ENCODE data around the gene SPNS2. TPM values are rescaled to one million over a fixed set of nuclear protein-coding genes. Genes with fewer than 3 reads are reported as not detected.

SPNS2 gene
- total RNA-seq, 1 donor from 2014 or later, result 67.0 TPM

GRCh38 chr17:4463818-4464476, 34.7 kb upstream of the SPNS2 start:
- no peaks in the 10 kb centered on the region for H3K4me1 ChIP-seq
- H3K4me3 ChIP-seq, result no peak overlapping the region
- H3K36me3 ChIP-seq, result no peaks in the 10 kb centered on the region
- no peak for TF ChIP-seq CTCF (IDR thresholded peaks at IDR 0.05)
- DNase-seq (no peak), ATAC-seq (peak; percentile 15)
- intact Hi-C loops (cut with DNase I), result no loop called here
- H3K27ac ChIP-seq, result no peak overlapping the region
- H3K27me3 ChIP-seq, result no peaks in the 10 kb centered on the region
- H3K9me3 ChIP-seq, result no peaks in the 10 kb centered on the region

- Histone ChIP-seq H3K4me3 (no peak overlapping the region), H3K27ac (no peak overlapping the region), H3K27me3 (no peaks in the 10 kb centered on the region), H3K9me3 (no peaks in the 10 kb centered on the region), H3K36me3 (no peaks in the 10 kb centered on the region), H3K4me1 (no peaks in the 10 kb centered on the region)
- no peak for TF ChIP-seq CTCF (IDR thresholded peaks at IDR 0.05)
- intact Hi-C loops (cut with DNase I), result no loop called here
- ATAC-seq, result no peak
- no peak for DNase-seq
Observed at GRCh38 chr17:4465786-4466185, 32.9 kb upstream of the SPNS2 start.

GRCh38 chr17:4467287-4467686, 31.4 kb upstream of the SPNS2 start:
- H3K9me3 ChIP-seq, result no peaks in the 10 kb centered on the region
- no peak overlapping the region for H3K27ac ChIP-seq
- DNase-seq (no peak), ATAC-seq (no peak)
- no peak overlapping the region for H3K4me3 ChIP-seq
- no peaks in the 10 kb centered on the region for H3K4me1 ChIP-seq
- no peak for TF ChIP-seq CTCF (IDR thresholded peaks at IDR 0.05)
- no peaks in the 10 kb centered on the region for H3K36me3 ChIP-seq
- intact Hi-C loops (cut with DNase I), result no loop called here
- no peaks in the 10 kb centered on the region for H3K27me3 ChIP-seq

- H3K27ac ChIP-seq, result no peak overlapping the region
- intact Hi-C loops (cut with DNase I), result no loop called here
- ATAC-seq, result no peak
- no peak for TF ChIP-seq CTCF (IDR thresholded peaks at IDR 0.05)
- no peaks in the 10 kb centered on the region for H3K9me3 ChIP-seq
- no peak overlapping the region for H3K4me3 ChIP-seq
- no peaks in the 10 kb centered on the region for H3K27me3 ChIP-seq
- DNase-seq, result no peak
- no peaks in the 10 kb centered on the region for H3K4me1 ChIP-seq
- no peaks in the 10 kb centered on the region for H3K36me3 ChIP-seq
Observed at GRCh38 chr17:4469552-4469951, 29.1 kb upstream of the SPNS2 start.

GRCh38 chr17:4472286-4472685, 26.4 kb upstream of the SPNS2 start:
- peaks cover 9% of the 10 kb centered on the region for H3K4me1 ChIP-seq
- no peaks in the 10 kb centered on the region for H3K27me3 ChIP-seq
- intact Hi-C loops (cut with DNase I), result no loop called here
- TF ChIP-seq CTCF (IDR thresholded peaks at IDR 0.05), result no peak
- DNase-seq (no peak), ATAC-seq (no peak)
- H3K27ac ChIP-seq, result no peak overlapping the region
- no peaks in the 10 kb centered on the region for H3K9me3 ChIP-seq
- no peak overlapping the region for H3K4me3 ChIP-seq
- H3K36me3 ChIP-seq, result no peaks in the 10 kb centered on the region

GRCh38 chr17:4474093-4474492, 24.6 kb upstream of the SPNS2 start:
- no peak for DNase-seq
- ATAC-seq, result no peak
- TF ChIP-seq CTCF (IDR thresholded peaks at IDR 0.05), result no peak
- peaks cover 9% of the 10 kb centered on the region for H3K4me1 ChIP-seq
- no peak overlapping the region for H3K4me3 ChIP-seq
- H3K27me3 ChIP-seq, result no peaks in the 10 kb centered on the region
- H3K27ac ChIP-seq, result no peak overlapping the region
- H3K36me3 ChIP-seq, result no peaks in the 10 kb centered on the region
- H3K9me3 ChIP-seq, result no peaks in the 10 kb centered on the region
- intact Hi-C loops (cut with DNase I), result no loop called here
